Thyroid gland (tissue), 4 donors: ENCODE measurements around the gene TRAPPC1. TPM values are rescaled to one million over a fixed set of nuclear protein-coding genes. Genes with fewer than 3 reads are reported as not detected.

Experiments
- DNase-seq, 2 donors: peaks; one replicate each; pipeline ENCODE4 v3.0.0-alpha.2; 2019
- H3K27ac ChIP-seq, 3 donors: fragments of 200-600 bp; sonication (generic); 1 replicate in 2 of 3; 2 replicates in 1 of 3; pipeline ENCODE4 v1.5.1; 2016 to 2019; ENCODE audit warnings: mild to moderate bottlenecking in 1 of 3, moderate library complexity in 1 of 3
- H3K27me3 ChIP-seq: fragments of 200-600 bp; sonication (generic); one replicate; pipeline ENCODE4 v1.5.1; 2019
- H3K36me3 ChIP-seq, 2 donors: fragments of 200-600 bp; sonication (generic); one replicate each; pipeline ENCODE4 v1.5.1; 2016 to 2019
- H3K4me1 ChIP-seq, 2 donors: fragments of 200-600 bp; sonication (generic); one replicate each; pipeline ENCODE4 v1.5.1; 2017 to 2019
- H3K4me3 ChIP-seq, 3 donors: fragments of 200-600 bp; sonication (generic); replicated peaks in 1 of 3; 1 replicate in 2 of 3; 2 replicates in 1 of 3; pipeline ENCODE4 v1.5.1; 2016; ENCODE audit warnings: mild to moderate bottlenecking in 1 of 3
- H3K9me3 ChIP-seq: fragments of 200-600 bp; sonication (generic); one replicate; pipeline ENCODE4 v1.5.1; 2017
- POLR2A ChIP-seq, 2 donors: fragments of 450-650 bp; IDR thresholded peaks; one replicate each; pipeline ENCODE4 v1.6.1; 2017; ENCODE audit warnings: antibody characterized with exemption in 2 of 2, mild to moderate bottlenecking in 2 of 2, moderate library complexity in 1 of 2
- WGBS, 2 donors: methylation state at CpG; one replicate each; pipeline ENCODE4 v1.1.5; 2017; 5-methylcytosine and 5-hydroxymethylcytosine counted together
- intact Hi-C: fragments of 100-400 bp; cut with DNase I; formaldehyde crosslinking; loops from one replicate; pipeline ENCODE4 v1.15.1; 2023
- total RNA-seq, 4 donors: library from RNA; depleted of rRNA; stranded (reverse); fragments of >200 nt; gene quantifications; one replicate each; pipeline ENCODE4 v1.2.3, GENCODE V29; 2016
- TF ChIP-seq, protein P1 (sequence below), 6 experiments: fragments of 200-600 bp in 3 of 6; fragments of 450-650 bp in 3 of 6; sonication (generic) in 3 of 6; IDR thresholded peaks; one replicate each; pipeline ENCODE4 v1.5.1; 2016 to 2019; ENCODE audit warnings: antibody characterized with exemption in 6 of 6, mild to moderate bottlenecking in 2 of 6, inconsistent platforms in 1 of 6, moderate library complexity in 1 of 6

Gene TRAPPC1
- total RNA-seq, 4 donors from 2014 or later = 40.2 to 59.0 (median 53.4) TPM

DNA sequence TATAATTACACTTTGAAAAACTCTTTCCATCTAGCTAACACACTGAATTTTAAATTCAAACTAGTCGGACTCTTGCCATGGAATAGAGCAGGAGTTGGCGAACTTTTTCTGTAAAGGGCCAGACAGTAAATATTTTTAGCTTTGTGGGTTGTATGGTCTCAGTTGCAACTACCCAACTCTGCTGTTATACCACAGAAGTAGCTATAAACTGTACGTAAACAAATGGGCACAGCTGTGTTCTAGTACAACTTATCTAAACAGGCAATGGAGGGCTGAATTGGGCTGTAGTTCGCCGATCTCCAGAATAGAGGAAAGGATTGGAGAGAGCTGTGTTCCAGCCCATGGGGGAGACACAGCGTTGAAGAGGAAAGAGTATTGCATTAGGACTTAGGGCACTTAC, 9.0 kb upstream of the TRAPPC1 start:
- H3K4me1 ChIP-seq = no peaks in the 10 kb centered on the region
- no peak for DNase-seq
- TF ChIP-seq, protein P1, sequence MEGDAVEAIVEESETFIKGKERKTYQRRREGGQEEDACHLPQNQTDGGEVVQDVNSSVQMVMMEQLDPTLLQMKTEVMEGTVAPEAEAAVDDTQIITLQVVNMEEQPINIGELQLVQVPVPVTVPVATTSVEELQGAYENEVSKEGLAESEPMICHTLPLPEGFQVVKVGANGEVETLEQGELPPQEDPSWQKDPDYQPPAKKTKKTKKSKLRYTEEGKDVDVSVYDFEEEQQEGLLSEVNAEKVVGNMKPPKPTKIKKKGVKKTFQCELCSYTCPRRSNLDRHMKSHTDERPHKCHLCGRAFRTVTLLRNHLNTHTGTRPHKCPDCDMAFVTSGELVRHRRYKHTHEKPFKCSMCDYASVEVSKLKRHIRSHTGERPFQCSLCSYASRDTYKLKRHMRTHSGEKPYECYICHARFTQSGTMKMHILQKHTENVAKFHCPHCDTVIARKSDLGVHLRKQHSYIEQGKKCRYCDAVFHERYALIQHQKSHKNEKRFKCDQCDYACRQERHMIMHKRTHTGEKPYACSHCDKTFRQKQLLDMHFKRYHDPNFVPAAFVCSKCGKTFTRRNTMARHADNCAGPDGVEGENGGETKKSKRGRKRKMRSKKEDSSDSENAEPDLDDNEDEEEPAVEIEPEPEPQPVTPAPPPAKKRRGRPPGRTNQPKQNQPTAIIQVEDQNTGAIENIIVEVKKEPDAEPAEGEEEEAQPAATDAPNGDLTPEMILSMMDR (IDR thresholded peaks at IDR 0.05) = no peak
- no peak for TF ChIP-seq POLR2A (IDR thresholded peaks at IDR 0.05)
- no peak overlapping the region for H3K27ac ChIP-seq
- H3K9me3 ChIP-seq = no peaks in the 10 kb centered on the region
- intact Hi-C loops = no loop called here
- WGBS, 2 donors = 93 to 95% methylated on average over 6 of the region's 6 CpGs
- no peak overlapping the region for H3K4me3 ChIP-seq
- peaks cover 60 to 62% of the 10 kb centered on the region in 2 donors for H3K36me3 ChIP-seq
- H3K27me3 ChIP-seq = no peaks in the 10 kb centered on the region

DNA sequence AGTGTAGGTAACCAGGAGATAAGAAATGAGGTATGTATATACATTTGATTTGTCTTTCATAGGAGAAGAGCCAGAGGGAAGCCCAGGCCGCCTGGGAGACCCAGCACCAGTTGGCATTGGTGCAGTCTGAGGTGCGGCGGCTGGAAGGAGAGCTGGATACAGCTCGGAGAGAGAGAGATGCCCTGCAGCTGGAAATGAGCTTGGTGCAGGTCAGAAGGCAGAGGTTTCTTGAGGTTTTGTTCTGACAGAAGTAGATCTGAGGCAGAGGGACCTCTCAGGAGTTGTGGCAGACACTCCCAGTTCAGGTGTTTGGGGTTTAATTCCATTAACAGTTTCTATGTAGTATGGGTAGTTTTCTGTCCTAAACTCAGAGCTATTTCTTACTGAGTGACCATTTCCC, 8.3 kb upstream of the TRAPPC1 start:
- no peak for DNase-seq
- 96 to 97% methylated on average over 4 of the region's 4 CpGs for WGBS, 2 donors
- H3K27me3 ChIP-seq = no peaks in the 10 kb centered on the region
- no peak overlapping the region for H3K27ac ChIP-seq
- intact Hi-C loops = no loop called here
- H3K36me3 ChIP-seq = peaks cover 52 to 55% of the 10 kb centered on the region in 2 donors
- H3K4me3 ChIP-seq = no peak overlapping the region
- no peaks in the 10 kb centered on the region for H3K4me1 ChIP-seq
- TF ChIP-seq, protein P1 (IDR thresholded peaks at IDR 0.05) = no peak
- no peak for TF ChIP-seq POLR2A (IDR thresholded peaks at IDR 0.05)
- H3K9me3 ChIP-seq = no peaks in the 10 kb centered on the region

DNA sequence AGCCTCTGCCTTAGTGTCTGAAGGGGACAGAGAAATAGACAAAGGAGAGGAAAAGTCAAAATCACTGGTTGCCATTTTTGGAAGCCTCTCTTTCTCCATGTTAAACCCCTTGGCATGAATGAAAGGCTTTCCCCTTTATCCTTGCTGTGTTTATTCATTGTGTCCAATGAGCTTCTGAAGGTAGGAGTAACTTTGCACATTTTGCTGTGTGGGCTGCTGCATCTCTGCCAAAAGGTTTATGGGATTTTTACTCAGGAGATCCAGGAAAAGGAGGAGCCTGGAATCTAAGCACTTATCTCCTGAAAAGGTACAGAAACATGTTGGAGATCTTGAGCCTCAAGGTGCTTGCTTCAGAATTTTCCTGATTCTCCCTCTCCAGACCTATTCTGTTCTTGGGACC, 4.1 kb upstream of the TRAPPC1 start:
- Histone ChIP-seq H3K27me3 (no peaks in the 10 kb centered on the region), H3K9me3 (no peaks in the 10 kb centered on the region), H3K4me1 (peaks cover 19 to 22% of the 10 kb centered on the region in 2 donors), H3K36me3 (peaks cover 24 to 29% of the 10 kb centered on the region in 2 donors), H3K4me3 (no peak overlapping the region), H3K27ac (no peak overlapping the region)
- intact Hi-C loops = no loop called here
- DNase-seq = no peak
- TF ChIP-seq, protein P1 (IDR thresholded peaks at IDR 0.05) = no peak
- no peak for TF ChIP-seq POLR2A (IDR thresholded peaks at IDR 0.05)

DNA sequence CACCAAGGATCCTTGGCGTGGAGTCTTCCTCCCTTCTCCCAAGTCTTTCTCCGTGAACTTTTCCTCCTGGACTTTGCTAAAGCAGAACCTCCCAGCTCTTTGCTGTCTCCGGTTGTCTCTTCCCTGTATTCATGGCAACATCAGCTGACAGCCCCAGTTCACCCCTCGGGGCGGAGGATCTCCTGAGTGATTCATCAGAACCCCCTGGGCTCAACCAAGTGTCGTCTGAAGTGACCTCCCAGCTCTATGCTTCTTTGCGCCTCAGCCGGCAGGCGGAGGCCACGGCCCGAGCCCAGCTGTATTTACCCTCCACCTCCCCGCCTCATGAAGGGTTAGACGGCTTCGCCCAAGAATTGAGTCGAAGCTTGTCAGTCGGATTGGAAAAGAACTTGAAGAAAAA, 1.2 kb upstream of the TRAPPC1 start:
- Histone ChIP-seq H3K36me3 (peaks cover 9 to 15% of the 10 kb centered on the region in 2 donors), H3K27me3 (no peaks in the 10 kb centered on the region), H3K4me3 (peak overlapping the region; percentile 56 to 61 (median 57)), H3K27ac (no peak overlapping the region), H3K4me1 (peaks cover 20 to 23% of the 10 kb centered on the region in 2 donors), H3K9me3 (no peaks in the 10 kb centered on the region)
- intact Hi-C loops = no loop called here
- 13 to 20% methylated on average over 16 of the region's 16 CpGs for WGBS, 2 donors
- peak; percentile 27 to 34 for DNase-seq
- TF ChIP-seq POLR2A (IDR thresholded peaks at IDR 0.05) = no peak
- TF ChIP-seq, protein P1 (IDR thresholded peaks at IDR 0.05) = peak in 1 of 6 experiments; percentile 8

DNA sequence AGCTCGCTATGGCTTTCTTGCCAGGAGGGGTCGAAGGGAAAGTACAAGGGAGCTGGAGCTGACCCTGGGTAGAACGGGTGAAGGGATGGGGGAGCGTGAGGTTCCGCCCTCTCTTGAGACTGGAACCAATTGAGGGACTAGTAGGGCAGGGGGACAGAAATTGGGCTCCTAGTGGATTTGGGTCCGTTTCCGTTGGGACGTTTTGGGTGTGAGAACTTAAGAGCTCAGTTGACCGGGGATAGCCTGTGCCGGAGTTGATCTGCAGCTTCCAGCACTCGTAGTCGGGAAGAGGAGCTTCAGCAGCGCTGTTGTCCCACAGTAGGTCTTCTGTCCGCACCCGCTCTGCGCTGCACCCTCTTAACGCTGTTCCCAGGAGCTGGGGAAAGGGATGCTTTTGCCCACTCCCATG, 741 bp upstream of the TRAPPC1 start:
- no peaks in the 10 kb centered on the region for H3K27me3 ChIP-seq
- peak; percentile 21 to 26 for DNase-seq
- H3K9me3 ChIP-seq = no peaks in the 10 kb centered on the region
- TF ChIP-seq, protein P1 (IDR thresholded peaks at IDR 0.05) = no peak
- no peak for TF ChIP-seq POLR2A (IDR thresholded peaks at IDR 0.05)
- peaks cover 20 to 23% of the 10 kb centered on the region in 2 donors for H3K4me1 ChIP-seq
- 0 to 1% methylated on average over 17 of the region's 17 CpGs for WGBS, 2 donors
- H3K4me3 ChIP-seq = peak overlapping the region; percentile 56 to 61 (median 57)
- intact Hi-C loops = no loop called here
- peak overlapping the region in 2 of 3 donors; percentile 38 to 64 for H3K27ac ChIP-seq
- H3K36me3 ChIP-seq = peaks cover 9 to 15% of the 10 kb centered on the region in 2 donors
